CD4-positive, alpha-beta T cell (primary cell): ENCODE results near the gene PLEKHM2. TPM values are rescaled to one million over a fixed set of nuclear protein-coding genes. Genes with fewer than 3 reads are reported as not detected.

ENCODE experiments used
- ATAC-seq: fragments of 200-7000 bp; cut with Tn5 transposase; one replicate; pipeline ENCODE4 v1.10.0; 2022; ENCODE audit warnings: mild to moderate bottlenecking; ENCODE audit not compliant: poor library complexity
- CTCF ChIA-PET: fragments of 350-600 bp; sonication (Branson Sonifier 250); formaldehyde crosslinking; loops from one replicate; lab custom pipeline; 2021; ENCODE audit warnings: antibody characterized with exemption, inconsistent platforms; lab: Charles Lee
- POLR2A ChIA-PET: fragments of 350-600 bp; sonication (Branson Sonifier 250); formaldehyde crosslinking; loops from one replicate; lab custom pipeline; 2021; ENCODE audit warnings: antibody characterized with exemption, inconsistent platforms; lab: Charles Lee
- DNase-seq, 14 experiments: peaks; one replicate each; pipeline ENCODE4 v3.0.0-alpha.2; 2013 to 2020; ENCODE audit warnings: mixed read lengths in 2 of 14
- H3K27ac ChIP-seq, 2 donors: one replicate each; pipeline versions ENCODE4 v1.5.1 to v1.7.0; 2013; ENCODE audit warnings: low read length in 2 of 2, low read depth in 1 of 2, mild to moderate bottlenecking in 1 of 2
- H3K27me3 ChIP-seq, 2 experiments: 1 replicate in 1 of 2; 2 replicates in 1 of 2; pipeline versions ENCODE4 v1.6.1 to v1.7.0; 2013; ENCODE audit warnings: low read length in 2 of 2, control low read depth in 1 of 2, mild to moderate bottlenecking in 1 of 2, moderate library complexity in 1 of 2; ENCODE audit not compliant: insufficient read depth in 2 of 2, control insufficient read depth in 1 of 2
- H3K36me3 ChIP-seq: one replicate; pipeline ENCODE4 v1.6.1; 2013; ENCODE audit warnings: low read length, control low read depth; ENCODE audit not compliant: insufficient read depth
- H3K4me1 ChIP-seq: one replicate; pipeline ENCODE4 v1.6.1; 2013; ENCODE audit warnings: low read length, control low read depth; ENCODE audit not compliant: insufficient read depth
- H3K4me3 ChIP-seq: one replicate; pipeline ENCODE4 v1.5.1; 2013; ENCODE audit warnings: mild to moderate bottlenecking, low read length, moderate library complexity
- H3K9me3 ChIP-seq, 2 experiments: 1 replicate in 1 of 2; 2 replicates in 1 of 2; pipeline versions ENCODE4 v1.6.1 to v1.7.0; 2013; ENCODE audit warnings: low read length in 2 of 2, mild to moderate bottlenecking in 2 of 2, control low read depth in 1 of 2, moderate library complexity in 1 of 2; ENCODE audit not compliant: control insufficient read depth in 1 of 2, insufficient read depth in 1 of 2
- H3K27ac Mint-ChIP-seq: one replicate; pipeline ENCODE4 v1.8.0; 2020; ENCODE audit warnings: mixed read lengths
- H3K27me3 Mint-ChIP-seq: one replicate; pipeline ENCODE4 v1.8.0; 2021; ENCODE audit warnings: mixed read lengths
- H3K36me3 Mint-ChIP-seq: one replicate; pipeline ENCODE4 v1.8.0; 2021; ENCODE audit warnings: low read depth, mixed read lengths
- H3K4me1 Mint-ChIP-seq: one replicate; pipeline ENCODE4 v1.8.0; 2021; ENCODE audit warnings: low read depth, mixed read lengths
- H3K4me3 Mint-ChIP-seq: one replicate; pipeline ENCODE4 v1.8.0; 2020; ENCODE audit warnings: mild to moderate bottlenecking, mixed read lengths
- H3K9me3 Mint-ChIP-seq: one replicate; pipeline ENCODE4 v1.8.0; 2020; ENCODE audit warnings: mixed read lengths
- intact Hi-C, 2 experiments: fragments of 100-400 bp; cut with DNase I in 1 of 2; cut with micrococcal nuclease in 1 of 2; formaldehyde crosslinking; loops; one replicate each; pipeline versions ENCODE4 v1.15.1 to v1.9.0; 2023 to 2025; cut with DNase I, micrococcal nuclease
- total RNA-seq, 174 experiments: library from RNA in 2 of 174; stranded (reverse) in 2 of 174; gene quantifications; one replicate each; pipeline ENCODE4 v1.2.3 and lab custom pipeline; 2021 to 2026
- TF ChIP-seq, protein P1 (sequence below): fragments of 200-600 bp; IDR thresholded peaks from one replicate; pipeline ENCODE4 v1.8.0; 2022; ENCODE audit warnings: antibody characterized with exemption, mild to moderate bottlenecking

PLEKHM2 gene
- total RNA-seq, 2 experiments from 2014 or later: 77.5 to 82.0 TPM

DNA sequence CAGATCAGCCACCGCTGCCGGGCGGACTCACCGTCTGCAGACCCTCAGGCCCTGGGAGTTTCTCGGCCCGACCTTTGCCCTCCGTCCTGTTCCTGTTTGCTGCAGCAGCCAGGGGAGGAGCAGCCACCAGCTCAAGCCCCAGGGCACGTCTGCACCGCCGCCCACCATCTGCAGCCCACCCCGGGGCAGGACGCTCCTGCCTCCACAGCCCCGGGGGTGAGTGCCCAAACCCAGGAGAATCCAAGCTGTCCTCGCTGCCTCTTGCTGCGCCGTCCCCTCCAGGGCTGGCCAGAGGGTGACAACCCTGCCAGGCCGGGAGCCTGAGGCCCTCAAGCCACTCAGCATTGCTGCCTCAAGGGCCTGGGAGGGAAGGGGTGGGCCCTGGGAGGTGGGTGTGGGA, 50.8 kb downstream of the PLEKHM2 start:
- ChIA-PET POLR2A (no interaction called here), CTCF (no interaction called here)
- TF ChIP-seq, protein P1, sequence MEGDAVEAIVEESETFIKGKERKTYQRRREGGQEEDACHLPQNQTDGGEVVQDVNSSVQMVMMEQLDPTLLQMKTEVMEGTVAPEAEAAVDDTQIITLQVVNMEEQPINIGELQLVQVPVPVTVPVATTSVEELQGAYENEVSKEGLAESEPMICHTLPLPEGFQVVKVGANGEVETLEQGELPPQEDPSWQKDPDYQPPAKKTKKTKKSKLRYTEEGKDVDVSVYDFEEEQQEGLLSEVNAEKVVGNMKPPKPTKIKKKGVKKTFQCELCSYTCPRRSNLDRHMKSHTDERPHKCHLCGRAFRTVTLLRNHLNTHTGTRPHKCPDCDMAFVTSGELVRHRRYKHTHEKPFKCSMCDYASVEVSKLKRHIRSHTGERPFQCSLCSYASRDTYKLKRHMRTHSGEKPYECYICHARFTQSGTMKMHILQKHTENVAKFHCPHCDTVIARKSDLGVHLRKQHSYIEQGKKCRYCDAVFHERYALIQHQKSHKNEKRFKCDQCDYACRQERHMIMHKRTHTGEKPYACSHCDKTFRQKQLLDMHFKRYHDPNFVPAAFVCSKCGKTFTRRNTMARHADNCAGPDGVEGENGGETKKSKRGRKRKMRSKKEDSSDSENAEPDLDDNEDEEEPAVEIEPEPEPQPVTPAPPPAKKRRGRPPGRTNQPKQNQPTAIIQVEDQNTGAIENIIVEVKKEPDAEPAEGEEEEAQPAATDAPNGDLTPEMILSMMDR: no peak
- DNase-seq (no peak), ATAC-seq (no peak)
- Mint-ChIP-seq H3K36me3 (peaks cover 18% of the 10 kb centered on the region), H3K9me3 (no peaks in the 10 kb centered on the region), H3K27me3 (no peaks in the 10 kb centered on the region), H3K27ac (no peak overlapping the region), H3K4me1 (no peaks in the 10 kb centered on the region), H3K4me3 (no peak overlapping the region)
- H3K9me3 ChIP-seq: no peaks in the 10 kb centered on the region
- no peak overlapping the region for H3K27ac ChIP-seq
- H3K27me3 ChIP-seq: no peaks in the 10 kb centered on the region
- H3K4me3 ChIP-seq: no peak overlapping the region
- H3K36me3 ChIP-seq: peaks cover 31% of the 10 kb centered on the region
- no peaks in the 10 kb centered on the region for H3K4me1 ChIP-seq
- intact Hi-C loops: no loop called here

DNA sequence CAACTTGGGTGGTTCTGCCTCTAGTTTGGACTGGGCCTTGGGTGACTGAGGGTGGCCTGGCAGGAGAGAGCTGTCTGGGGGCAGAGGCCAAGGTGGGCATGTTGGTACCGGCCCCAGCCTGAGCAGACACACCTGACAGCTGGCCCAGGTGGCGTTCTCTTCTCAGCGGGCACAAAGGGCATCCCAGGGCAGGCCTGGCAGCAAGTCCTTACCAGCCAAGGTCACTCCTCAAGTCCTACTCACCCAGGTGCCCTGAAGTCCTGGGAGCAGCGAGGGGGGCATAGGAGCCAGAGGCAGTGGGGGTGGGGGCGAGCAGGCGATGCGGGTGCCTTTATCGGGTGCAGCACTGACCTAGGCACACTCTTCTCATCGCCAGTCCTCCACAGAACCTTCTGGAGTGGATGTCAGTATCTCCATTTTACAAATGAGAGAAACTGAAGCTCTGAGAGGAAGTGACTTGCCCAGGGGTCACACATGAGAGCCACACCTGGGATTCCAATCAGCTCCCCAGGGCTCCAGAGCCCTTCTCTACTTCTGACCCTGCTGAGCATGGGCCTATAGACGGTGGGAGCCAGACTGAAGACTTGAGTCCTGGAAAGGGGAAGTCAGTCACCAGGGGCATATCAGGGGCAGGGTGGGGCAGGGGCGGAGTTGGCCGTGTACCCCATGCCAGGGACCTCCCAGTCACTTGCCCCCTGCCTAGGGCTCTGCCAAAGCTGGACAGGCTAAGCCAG, 51.4 kb downstream of the PLEKHM2 start:
- Mint-ChIP-seq H3K9me3 (no peaks in the 10 kb centered on the region), H3K27me3 (no peaks in the 10 kb centered on the region), H3K4me1 (no peaks in the 10 kb centered on the region), H3K27ac (no peak overlapping the region), H3K4me3 (no peak overlapping the region), H3K36me3 (peaks cover 18% of the 10 kb centered on the region)
- Histone ChIP-seq H3K4me1 (no peaks in the 10 kb centered on the region), H3K4me3 (no peak overlapping the region), H3K27ac (no peak overlapping the region), H3K27me3 (no peaks in the 10 kb centered on the region), H3K36me3 (peaks cover 30% of the 10 kb centered on the region), H3K9me3 (no peaks in the 10 kb centered on the region)
- ATAC-seq: no peak
- CTCF ChIA-PET: no interaction called here
- TF ChIP-seq, protein P1: no peak
- intact Hi-C loops: no loop called here
- peak in 1 of 14 experiments; percentile 23 for DNase-seq
- POLR2A ChIA-PET: no interaction called here

DNA sequence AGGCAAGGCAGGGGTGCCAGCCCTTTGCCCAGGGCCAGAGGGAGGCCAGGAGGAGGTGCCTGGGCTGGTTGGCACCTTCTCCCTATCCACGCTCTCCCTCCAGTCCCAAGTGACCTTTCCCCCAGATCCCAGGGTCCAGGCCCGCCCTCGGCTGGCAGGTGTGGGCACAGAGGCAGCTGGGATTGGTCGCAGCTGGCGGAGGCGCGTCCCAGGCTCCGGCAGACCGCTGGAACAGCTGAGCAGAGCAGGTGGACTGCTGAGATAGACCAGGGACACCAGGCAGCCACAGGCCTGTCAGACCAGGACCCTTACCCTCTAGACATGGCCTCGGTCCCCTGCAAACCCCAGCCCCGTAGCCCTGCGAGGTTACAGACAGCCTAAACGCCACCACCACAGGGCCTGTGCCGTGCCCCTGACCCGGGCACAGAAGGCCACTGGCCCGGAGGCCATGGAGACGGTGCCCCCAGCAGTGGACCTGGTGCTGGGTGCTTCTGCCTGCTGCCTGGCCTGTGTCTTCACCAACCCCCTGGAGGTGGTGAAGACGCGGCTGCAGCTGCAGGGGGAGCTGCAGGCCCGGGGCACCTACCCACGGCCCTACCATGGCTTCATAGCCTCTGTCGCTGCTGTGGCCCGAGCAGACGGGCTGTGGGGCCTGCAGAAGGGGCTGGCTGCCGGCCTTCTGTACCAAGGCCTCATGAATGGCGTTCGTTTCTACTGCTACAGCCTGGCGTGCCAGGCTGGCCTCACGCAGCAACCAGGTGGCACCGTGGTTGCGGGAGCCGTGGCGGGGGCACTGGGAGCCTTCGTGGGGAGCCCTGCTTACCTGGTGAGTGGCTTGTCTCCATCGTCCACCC, 52.1 kb downstream of the PLEKHM2 start, which contains the start of gene SLC25A34:
TSS of gene SLC25A34 (plus strand) at position 221 of the 854 bp plus-strand sequence. CDS start at position 449, 228 bp downstream.
- H3K9me3 Mint-ChIP-seq: no peaks in the 10 kb centered on the region
- Histone ChIP-seq H3K27me3 (no peaks in the 10 kb centered on the region), H3K27ac (no peak within 1 kb of the TSS), H3K9me3 (no peaks in the 10 kb centered on the region), H3K36me3 (peaks cover 24% of the 10 kb centered on the region), H3K4me3 (no peak within 1 kb of the TSS), H3K4me1 (peaks cover 2% of the 10 kb centered on the region)
- ATAC-seq: no peak
- peaks cover 18% of the 10 kb centered on the region for H3K36me3 Mint-ChIP-seq
- H3K27me3 Mint-ChIP-seq: no peaks in the 10 kb centered on the region
- intact Hi-C loops: no loop called here
- peaks cover 2% of the 10 kb centered on the region for H3K4me1 Mint-ChIP-seq
- DNase-seq: no peak
- H3K27ac Mint-ChIP-seq: no peak within 1 kb of the TSS
- TF ChIP-seq, protein P1: no peak
- CTCF ChIA-PET: no interaction called here
- POLR2A ChIA-PET: no interaction called here
- no peak within 1 kb of the TSS for H3K4me3 Mint-ChIP-seq
